SK-N-DZ (cell line): ENCODE data around the gene NDOR1.

ENCODE experiments used
- DNase-seq: peaks from one replicate; pipeline ENCODE4 v3.0.0-alpha.2; 2015; ENCODE audit warnings: low spot score

NDOR1 gene

GRCh38 chr9:137182836-137183235, 22.7 kb upstream of the NDOR1 start:
- DNase-seq: no peak

GRCh38 chr9:137183980-137184595, 21.4 kb upstream of the NDOR1 start:
- peak; percentile 95 for DNase-seq

DNA sequence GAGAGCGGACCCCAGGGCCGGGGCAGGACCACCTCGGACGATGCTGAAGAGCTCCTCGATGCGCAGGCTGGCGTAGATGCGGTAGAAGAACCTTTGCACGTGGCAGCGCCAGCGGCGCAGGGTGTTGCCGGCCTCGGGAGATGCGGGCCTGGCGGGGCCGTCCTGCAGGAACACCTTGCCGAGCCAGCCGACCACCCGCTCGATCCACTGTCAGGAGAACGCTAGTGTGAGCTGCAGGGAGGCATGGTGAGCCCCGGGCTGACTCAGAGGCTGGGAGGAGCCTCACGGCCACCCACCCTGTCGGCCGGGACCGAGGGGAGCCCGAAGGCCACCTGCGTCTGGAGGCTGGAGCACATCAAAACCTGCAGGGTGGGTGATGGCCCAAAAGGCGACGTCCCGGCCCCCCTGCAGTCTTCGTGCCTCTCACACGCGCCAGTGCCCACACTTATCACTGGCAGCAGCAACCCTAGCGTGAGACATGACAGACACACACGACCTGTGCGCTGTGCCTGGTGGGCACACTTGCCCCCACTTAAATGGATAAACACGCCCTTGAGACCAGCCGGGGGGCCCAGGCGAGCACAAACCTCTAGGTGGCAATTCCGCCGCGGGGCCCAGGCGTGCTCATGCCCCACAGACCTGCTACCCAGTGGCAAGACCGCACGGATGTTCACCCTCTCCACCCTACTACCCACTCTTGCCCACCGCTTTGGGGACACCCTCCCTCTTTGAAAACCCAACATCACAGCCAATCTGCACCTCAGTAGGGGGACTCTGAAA, 20.4 kb upstream of the NDOR1 start:
- no peak for DNase-seq

DNA sequence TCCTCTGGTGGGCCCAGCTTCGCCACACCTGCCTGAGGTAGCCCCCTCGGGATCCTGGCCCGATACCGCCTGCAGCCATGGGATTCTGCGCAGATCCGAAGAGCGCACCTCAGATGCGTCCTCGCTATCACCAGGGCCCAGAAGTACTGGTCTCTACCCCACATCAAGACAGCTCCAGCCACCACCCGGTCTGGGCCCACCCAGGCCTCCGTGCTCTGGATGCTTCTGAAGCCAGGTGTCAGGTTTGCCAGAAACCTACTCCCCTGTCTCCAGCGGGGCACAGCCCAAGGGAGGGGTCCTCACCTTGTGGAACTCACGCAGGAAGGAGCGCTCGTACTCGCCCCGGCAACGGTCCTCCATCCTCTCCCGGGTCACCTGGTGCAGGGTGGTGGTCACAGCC, 19.6 kb upstream of the NDOR1 start:
- DNase-seq: no peak

GRCh38 chr9:137186385-137186784, 19.1 kb upstream of the NDOR1 start:
- DNase-seq: no peak

- no peak for DNase-seq
These were observed 18.1 kb upstream of the NDOR1 start for GRCh38 chr9:137187386-137187785.

GRCh38 chr9:137188086-137188489, 17.4 kb upstream of the NDOR1 start:
- DNase-seq: no peak

- DNase-seq: peak; percentile 90
These were observed 16.8 kb upstream of the NDOR1 start, which contains the start of the genes ANAPC2 and SSNA1 for GRCh38 chr9:137188490-137189296. ANAPC2 (minus strand) TSS chr9:137188560; CDS start chr9:137188532, 28 bp downstream. SSNA1 (plus strand) TSS chr9:137188676; CDS start chr9:137188727, 51 bp downstream.

DNA sequence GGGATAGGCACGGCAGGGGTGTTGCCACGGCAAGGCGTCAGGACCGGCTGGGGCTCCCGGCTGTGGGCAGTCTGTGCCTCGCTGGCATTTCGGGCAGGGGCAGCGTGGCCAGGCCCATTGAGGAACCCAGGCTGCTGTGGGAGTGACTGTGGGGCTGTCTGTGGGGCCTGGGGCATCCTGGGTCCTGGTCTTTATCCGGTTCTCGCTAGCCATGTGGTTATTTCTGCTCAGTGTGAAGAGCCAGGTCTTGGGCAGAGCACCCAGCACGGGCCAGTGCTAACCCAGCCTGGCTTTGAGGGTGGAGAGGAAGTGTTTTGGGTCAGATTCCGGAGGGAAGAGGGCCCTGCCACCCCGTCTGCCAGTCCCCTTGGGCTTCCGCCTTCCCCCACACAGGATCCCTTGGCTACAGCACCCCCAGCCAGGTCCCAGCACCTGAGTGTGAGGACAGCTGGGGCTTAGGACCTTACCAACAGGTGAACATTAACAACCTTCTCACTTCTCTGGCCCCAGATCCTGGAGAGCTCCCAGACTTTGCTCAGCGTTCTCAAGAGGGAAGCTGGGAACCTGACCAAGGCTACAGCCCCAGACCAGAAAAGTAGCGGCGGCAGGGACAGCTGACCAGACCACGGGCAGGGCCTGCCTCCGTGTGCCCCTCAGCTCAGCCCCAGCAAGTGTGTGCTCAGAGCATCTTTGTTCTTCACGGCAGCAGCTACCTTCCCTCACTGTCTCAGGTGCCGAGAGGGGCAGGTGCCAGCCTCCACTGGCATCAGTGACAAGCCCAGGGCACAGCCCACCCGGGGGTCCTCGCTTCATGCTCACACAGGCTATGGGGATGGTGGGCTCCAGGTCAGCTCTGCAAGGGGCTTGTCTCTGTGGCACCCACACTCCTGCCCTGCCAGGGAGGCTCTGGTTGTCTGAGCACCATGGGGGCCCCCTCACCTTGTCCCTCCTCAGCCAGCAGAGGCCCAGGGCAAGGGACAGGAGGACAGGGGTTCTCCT, 15.9 kb upstream of the NDOR1 start:
- no peak for DNase-seq

DNA sequence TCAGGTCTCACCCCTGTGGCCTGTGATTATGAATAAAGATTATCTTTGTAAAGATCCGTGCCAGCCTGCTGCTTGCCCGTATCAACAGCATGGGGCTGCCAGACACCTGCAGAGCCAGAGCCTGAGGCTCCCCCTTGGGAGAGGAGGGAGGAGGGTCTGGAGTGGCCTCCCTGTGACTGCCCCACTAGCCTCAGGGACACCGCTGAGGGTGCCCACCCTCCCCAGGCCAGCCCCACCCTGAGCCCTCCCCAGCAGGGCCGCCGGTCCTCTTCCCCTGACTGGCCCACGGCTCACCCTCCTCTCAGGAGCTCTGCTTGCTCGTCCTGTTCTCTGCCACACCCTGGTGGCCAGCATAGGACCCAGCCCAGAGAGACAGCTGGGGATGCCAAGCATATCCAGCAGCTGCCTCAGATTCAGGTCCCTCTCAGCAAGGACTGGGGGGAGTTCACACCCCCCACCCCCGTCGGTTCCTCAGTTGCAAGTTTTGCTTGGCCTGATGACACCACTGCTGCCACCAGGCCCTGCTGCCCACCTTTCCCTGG, 15.1 kb upstream of the NDOR1 start:
- no peak for DNase-seq

GRCh38 chr9:137191245-137191644, 14.3 kb upstream of the NDOR1 start:
- DNase-seq: no peak

- DNase-seq: no peak
These were observed 13.6 kb upstream of the NDOR1 start for GRCh38 chr9:137191691-137192447.

DNA sequence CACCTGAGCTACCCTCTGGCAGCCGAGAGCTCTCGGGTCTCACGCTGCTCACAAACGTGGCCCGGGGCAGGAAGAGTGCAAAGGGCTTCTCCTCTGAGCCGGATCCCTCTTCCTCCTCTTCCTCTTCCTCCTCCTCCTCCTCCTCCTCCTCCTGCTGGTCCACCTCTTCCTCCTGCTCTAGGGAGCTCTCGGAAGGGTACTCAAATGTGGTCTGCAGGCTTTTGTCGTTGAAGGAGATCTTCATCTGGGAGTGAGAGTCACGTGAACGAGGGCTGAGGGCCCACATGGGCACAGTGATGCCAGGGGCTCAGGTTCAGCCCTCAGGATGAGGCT, 13.1 kb upstream of the NDOR1 start:
- DNase-seq: no peak

DNA sequence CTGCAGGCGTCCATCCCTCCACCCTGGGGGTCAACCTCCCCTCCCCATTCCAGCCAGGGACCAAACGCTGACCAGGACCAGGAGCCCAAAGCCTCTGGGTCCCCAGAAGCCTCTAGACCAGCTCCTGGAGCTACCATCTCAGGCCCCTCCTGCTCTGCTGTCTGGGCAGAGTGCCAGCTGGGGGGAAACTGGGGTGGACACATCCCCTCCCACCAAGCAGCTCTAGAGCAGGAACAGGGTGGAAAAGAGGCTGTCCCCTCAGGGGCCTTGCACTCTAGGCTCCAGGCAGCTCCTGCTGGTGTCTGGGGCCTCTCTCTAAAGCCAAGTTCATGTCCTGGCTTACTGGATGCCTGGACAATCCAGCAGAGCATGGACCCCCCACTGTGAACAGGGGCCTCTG, 12.6 kb upstream of the NDOR1 start:
- DNase-seq: no peak

GRCh38 chr9:137193771-137194170, 11.7 kb upstream of the NDOR1 start:
- no peak for DNase-seq

- no peak for DNase-seq
These were observed 11.1 kb upstream of the NDOR1 start for GRCh38 chr9:137194388-137194787.

DNA sequence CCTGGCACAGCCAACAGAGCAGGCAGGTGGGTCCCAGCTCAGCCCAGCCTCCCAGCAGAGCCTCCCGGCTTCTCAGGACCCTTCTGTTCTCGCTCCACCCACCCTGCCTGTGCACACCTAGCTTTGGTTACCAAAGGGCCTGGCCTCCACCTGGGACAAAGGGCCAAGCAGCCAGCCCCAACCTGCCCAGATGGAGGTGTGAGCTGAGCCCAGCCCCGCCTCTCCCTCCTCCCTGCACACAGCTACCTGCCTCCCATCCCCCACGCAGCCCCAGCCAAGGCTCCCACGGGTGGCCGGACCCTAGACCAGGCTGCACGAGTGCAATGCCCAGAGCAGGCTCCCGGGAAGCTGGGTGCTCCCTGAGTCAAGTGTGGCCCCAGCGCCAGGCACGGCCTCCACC, 10.6 kb upstream of the NDOR1 start:
- no peak for DNase-seq

- no peak for DNase-seq
These were observed 9.8 kb upstream of the NDOR1 start for GRCh38 chr9:137195525-137196220.

- DNase-seq: no peak
These were observed 7.2 kb upstream of the NDOR1 start for GRCh38 chr9:137198051-137198901.
